B cell (primary cell): Measurements from ENCODE around the gene TRERF1.

Source experiments
- EZH2 ChIP-seq: IDR thresholded peaks from 2 replicates; pipeline ENCODE4 v1.6.1; 2012; ENCODE audit warnings: borderline replicate concordance, low read depth, mild to moderate bottlenecking, moderate library complexity, low read length; ENCODE audit not compliant: insufficient read depth, poor library complexity, severe bottlenecking
- TF ChIP-seq, protein P1 (sequence below): fragments of 200-600 bp; IDR thresholded peaks from one replicate; pipeline ENCODE4 v1.8.0; 2022; ENCODE audit warnings: antibody characterized with exemption, mild to moderate bottlenecking

DNA sequence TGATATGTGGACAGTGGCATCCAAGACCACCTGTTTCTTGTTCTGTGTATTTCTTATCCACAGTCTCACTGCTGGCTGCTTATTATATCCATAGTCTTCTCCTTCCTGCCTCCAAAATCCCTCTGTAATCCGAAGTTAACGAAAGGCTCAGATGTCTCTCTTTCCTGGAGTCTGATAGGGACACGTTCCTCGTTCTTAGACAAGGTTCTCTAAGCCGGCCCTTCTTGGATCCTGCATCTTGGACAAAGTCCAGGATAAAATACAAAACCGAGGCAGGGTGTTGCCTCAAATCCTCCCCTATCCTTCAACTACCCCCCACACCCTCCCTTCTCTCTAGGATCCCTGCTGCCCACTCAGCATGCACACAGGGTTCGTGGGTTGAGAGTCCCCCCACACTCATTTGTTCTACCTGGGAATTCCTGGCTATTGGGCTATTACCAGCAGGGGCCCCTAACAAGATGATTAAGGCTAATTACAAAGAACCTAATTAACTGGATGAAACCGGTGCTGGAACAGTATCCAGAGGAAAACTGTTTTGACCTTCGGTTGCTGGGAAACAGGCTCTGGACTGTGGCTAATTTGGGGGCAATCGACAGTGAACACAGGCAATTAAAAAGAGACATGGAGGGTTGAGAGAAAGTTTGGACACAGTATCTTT is 201.3 kb downstream of the TRERF1 start:
- TF ChIP-seq, protein P1, sequence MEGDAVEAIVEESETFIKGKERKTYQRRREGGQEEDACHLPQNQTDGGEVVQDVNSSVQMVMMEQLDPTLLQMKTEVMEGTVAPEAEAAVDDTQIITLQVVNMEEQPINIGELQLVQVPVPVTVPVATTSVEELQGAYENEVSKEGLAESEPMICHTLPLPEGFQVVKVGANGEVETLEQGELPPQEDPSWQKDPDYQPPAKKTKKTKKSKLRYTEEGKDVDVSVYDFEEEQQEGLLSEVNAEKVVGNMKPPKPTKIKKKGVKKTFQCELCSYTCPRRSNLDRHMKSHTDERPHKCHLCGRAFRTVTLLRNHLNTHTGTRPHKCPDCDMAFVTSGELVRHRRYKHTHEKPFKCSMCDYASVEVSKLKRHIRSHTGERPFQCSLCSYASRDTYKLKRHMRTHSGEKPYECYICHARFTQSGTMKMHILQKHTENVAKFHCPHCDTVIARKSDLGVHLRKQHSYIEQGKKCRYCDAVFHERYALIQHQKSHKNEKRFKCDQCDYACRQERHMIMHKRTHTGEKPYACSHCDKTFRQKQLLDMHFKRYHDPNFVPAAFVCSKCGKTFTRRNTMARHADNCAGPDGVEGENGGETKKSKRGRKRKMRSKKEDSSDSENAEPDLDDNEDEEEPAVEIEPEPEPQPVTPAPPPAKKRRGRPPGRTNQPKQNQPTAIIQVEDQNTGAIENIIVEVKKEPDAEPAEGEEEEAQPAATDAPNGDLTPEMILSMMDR, result no peak
- no peak for TF ChIP-seq EZH2
